ENCODE measurements around the gene ETHE1. TPM values are rescaled to one million over a fixed set of nuclear protein-coding genes. Genes with fewer than 3 reads are reported as not detected.

ETHE1 gene
- total and polyA plus RNA-seq, 2 of the 8 experiments (the other 6 are each of a cell fraction or from before 2014, with no cell fraction given) = 19.9 to 96.0 TPM

DNA sequence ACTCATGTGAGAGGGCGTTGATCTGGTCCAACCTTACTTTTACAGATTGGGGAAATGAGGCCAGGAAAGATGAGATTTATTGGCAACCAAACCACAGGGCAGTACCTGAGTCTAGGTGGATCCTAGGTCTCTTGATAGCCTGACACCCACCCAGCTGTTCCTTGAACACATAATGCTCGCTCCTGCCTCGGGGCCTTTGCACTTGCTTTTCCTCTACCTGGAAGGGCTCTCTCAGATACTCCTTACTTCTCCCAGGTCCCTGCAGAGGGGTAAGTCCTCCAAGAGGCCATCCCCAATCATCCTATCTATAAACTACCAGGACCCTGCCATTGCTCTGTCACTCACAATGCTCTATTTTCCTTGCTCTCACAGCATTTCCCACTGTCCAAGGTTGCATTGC, 13.4 kb upstream of the ETHE1 start (continued):
- TF ChIP-seq EP300 (IDR thresholded peaks at IDR 0.05; ENCODE audit: borderline replicate concordance in 1 of 2, low read depth in 2 of 2, low read length in 2 of 2) = no peak

All from H1 (cell line).